Neutrophil (primary cell): ENCODE measurements around the gene TMCO2.

ENCODE experiments used
- H3K27ac ChIP-seq: fragments of 200-600 bp; sonication (generic); 2 replicates; pipeline ENCODE4 v1.5.1; 2016; ENCODE audit warnings: mild to moderate bottlenecking, moderate library complexity
- H3K27me3 ChIP-seq: fragments of 200-600 bp; sonication (generic); 2 replicates; pipeline ENCODE4 v1.6.0; 2016; ENCODE audit warnings: mild to moderate bottlenecking
- H3K36me3 ChIP-seq: fragments of 200-600 bp; sonication (generic); 2 replicates; pipeline ENCODE4 v1.5.1; 2017
- H3K4me1 ChIP-seq, 2 experiments: fragments of 200-600 bp in 1 of 2; sonication (generic) in 1 of 2; 1 replicate in 1 of 2; 2 replicates in 1 of 2; pipeline versions ENCODE4 v1.5.1 to v1.6.1; 2013 to 2016; ENCODE audit warnings: low read depth in 1 of 2, low read length in 1 of 2, mild to moderate bottlenecking in 1 of 2, moderate library complexity in 1 of 2; ENCODE audit not compliant: control insufficient read depth in 1 of 2, insufficient read depth in 1 of 2
- H3K4me3 ChIP-seq, 2 experiments: fragments of 200-600 bp in 1 of 2; sonication (generic) in 1 of 2; 1 replicate in 1 of 2; 2 replicates in 1 of 2; pipeline ENCODE4 v1.5.1; 2013 to 2016; ENCODE audit warnings: low read depth in 1 of 2, low read length in 1 of 2, mild to moderate bottlenecking in 1 of 2, moderate library complexity in 1 of 2
- H3K9me3 ChIP-seq: fragments of 200-600 bp; sonication (generic); 2 replicates; pipeline ENCODE4 v1.5.1; 2016
- TF ChIP-seq, protein P1 (sequence below): fragments of 200-600 bp; sonication (generic); IDR thresholded peaks from 2 replicates; pipeline ENCODE4 v1.5.1; 2016; ENCODE audit warnings: antibody characterized with exemption

The TMCO2 gene

DNA sequence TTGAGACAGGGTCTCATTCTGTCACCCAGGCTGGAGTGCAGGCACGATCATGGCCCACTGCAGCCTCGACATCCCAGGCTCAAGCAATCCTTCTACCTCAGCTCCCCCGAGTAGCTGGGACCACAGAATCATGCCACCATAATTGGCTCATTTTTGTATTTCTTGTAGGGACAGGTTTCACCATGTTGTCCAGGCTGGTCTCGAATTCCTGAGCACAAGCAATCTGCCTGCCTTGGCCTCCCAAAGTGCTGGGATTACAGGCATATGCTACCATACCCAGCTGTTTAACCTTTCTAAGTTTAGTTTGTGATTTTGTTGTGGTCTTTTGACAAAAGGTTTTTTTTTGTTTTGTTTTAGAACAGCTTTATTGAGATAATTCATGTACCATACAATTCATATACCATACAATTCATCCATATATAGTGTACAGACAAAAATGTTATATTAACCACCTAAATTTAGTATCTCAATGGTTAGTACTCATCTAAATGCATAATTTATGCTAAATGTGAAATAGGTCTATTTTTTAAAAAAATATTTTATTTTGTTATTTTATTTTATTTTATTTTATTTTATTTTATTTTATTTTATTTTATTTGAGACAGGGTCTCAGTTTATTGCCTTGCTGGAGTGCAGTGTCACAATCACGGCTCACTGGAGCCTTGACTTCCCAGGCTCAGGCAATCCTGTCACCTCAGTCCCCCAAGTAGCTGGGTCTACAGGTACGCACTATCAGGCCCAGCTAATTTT, 19.2 kb downstream of the TMCO2 start:
- H3K27ac ChIP-seq, result no peak overlapping the region
- H3K4me1 ChIP-seq, result no peaks in the 10 kb centered on the region
- no peaks in the 10 kb centered on the region for H3K9me3 ChIP-seq
- TF ChIP-seq, protein P1, sequence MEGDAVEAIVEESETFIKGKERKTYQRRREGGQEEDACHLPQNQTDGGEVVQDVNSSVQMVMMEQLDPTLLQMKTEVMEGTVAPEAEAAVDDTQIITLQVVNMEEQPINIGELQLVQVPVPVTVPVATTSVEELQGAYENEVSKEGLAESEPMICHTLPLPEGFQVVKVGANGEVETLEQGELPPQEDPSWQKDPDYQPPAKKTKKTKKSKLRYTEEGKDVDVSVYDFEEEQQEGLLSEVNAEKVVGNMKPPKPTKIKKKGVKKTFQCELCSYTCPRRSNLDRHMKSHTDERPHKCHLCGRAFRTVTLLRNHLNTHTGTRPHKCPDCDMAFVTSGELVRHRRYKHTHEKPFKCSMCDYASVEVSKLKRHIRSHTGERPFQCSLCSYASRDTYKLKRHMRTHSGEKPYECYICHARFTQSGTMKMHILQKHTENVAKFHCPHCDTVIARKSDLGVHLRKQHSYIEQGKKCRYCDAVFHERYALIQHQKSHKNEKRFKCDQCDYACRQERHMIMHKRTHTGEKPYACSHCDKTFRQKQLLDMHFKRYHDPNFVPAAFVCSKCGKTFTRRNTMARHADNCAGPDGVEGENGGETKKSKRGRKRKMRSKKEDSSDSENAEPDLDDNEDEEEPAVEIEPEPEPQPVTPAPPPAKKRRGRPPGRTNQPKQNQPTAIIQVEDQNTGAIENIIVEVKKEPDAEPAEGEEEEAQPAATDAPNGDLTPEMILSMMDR, result no peak
- H3K4me3 ChIP-seq, result no peak overlapping the region
- peaks cover 89% of the 10 kb centered on the region for H3K36me3 ChIP-seq
- H3K27me3 ChIP-seq, result no peaks in the 10 kb centered on the region

- Histone ChIP-seq H3K36me3 (peaks cover 89% of the 10 kb centered on the region), H3K27ac (no peak overlapping the region), H3K4me3 (no peak overlapping the region), H3K9me3 (no peaks in the 10 kb centered on the region), H3K4me1 (no peaks in the 10 kb centered on the region), H3K27me3 (no peaks in the 10 kb centered on the region)
- TF ChIP-seq, protein P1, result no peak
These were observed 20.0 kb downstream of the TMCO2 start for GRCh38 chr1:40267767-40268187.

DNA sequence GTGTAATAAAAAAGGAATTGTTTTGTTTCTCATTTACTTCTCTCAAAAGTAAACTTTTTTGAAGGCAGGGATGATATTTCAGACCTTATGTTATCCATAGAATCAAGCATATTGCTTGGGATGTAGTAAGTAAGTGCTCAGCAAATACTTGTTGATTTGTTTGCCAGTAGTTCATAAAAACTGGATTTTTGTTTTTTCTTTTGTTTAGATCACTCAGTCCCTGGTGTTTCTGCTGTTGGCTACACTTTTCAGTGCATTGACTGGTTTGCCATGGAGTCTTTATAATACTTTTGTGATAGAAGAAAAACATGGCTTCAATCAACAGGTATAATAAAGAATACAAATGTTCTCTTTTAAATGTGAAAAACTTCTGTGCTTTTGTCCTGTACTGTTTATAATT, 20.5 kb downstream of the TMCO2 start:
- Histone ChIP-seq H3K4me1 (no peaks in the 10 kb centered on the region), H3K36me3 (peaks cover 89% of the 10 kb centered on the region), H3K9me3 (no peaks in the 10 kb centered on the region), H3K27me3 (no peaks in the 10 kb centered on the region), H3K27ac (no peak overlapping the region), H3K4me3 (no peak overlapping the region)
- TF ChIP-seq, protein P1, result no peak

DNA sequence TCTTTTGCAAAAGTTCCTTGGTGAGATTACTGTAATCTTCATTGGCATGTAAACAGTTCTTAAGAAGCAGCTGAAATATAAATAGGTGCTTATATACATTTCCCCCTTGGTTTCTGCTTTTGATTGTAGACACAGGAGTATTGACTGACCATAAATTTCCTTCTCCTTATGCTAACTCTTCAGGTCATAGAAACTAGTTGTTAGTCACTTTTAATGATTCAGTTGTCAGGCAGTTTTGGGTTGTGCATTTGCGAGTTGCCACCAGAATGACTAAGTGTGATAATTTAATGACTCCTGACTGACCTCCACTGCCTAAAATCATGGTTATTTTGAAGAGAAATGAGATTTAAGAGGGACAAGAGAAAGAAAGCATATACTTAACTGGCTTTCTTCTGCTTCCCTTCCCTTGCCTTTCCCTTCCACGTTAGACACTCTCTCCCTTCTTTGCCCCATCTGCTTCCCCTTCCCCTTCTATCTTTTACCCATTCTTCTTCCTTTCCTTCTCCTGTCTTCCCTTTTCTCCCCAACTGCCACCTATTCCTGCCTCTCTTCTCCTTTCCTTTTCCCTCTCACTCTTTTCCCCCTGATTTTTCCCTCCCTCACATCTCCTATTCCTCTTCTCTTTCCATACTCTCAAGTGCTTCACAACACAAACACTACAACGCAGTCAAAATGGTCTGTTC, 22.6 kb downstream of the TMCO2 start:
- H3K4me1 ChIP-seq, result no peaks in the 10 kb centered on the region
- no peak overlapping the region for H3K27ac ChIP-seq
- TF ChIP-seq, protein P1, result no peak
- H3K36me3 ChIP-seq, result peaks cover 82% of the 10 kb centered on the region
- H3K27me3 ChIP-seq, result no peaks in the 10 kb centered on the region
- H3K4me3 ChIP-seq, result no peak overlapping the region
- H3K9me3 ChIP-seq, result no peaks in the 10 kb centered on the region

- Histone ChIP-seq H3K36me3 (peaks cover 82% of the 10 kb centered on the region), H3K9me3 (no peaks in the 10 kb centered on the region), H3K27ac (no peak overlapping the region), H3K4me3 (no peak overlapping the region), H3K27me3 (no peaks in the 10 kb centered on the region), H3K4me1 (no peaks in the 10 kb centered on the region)
- TF ChIP-seq, protein P1, result no peak
These were observed 25.0 kb downstream of the TMCO2 start for GRCh38 chr1:40272653-40273213.
